ENCODE measurements around the gene CASTOR2. TPM values are rescaled to one million over a fixed set of nuclear protein-coding genes. Genes with fewer than 3 reads are reported as not detected.

The CASTOR2 gene
- total RNA-seq, 1 experiment from 2014 or later: 26.5 TPM

- H4K5ac ChIP-seq (ENCODE audit: insufficient read length, low read depth, low read length): no peak overlapping the region
Observed at GRCh38 chr7:75018570-75019364, 54.3 kb downstream of the CASTOR2 start.

More at GRCh38 chr7:75018570-75019364, 54.3 kb downstream of the CASTOR2 start:
- Histone ChIP-seq H3K4me2 (ENCODE audit: insufficient read depth, insufficient read length, low read length) (no peak overlapping the region), H2AK5ac (ENCODE audit: insufficient read length, low read length) (no peak overlapping the region), H2BK5ac (ENCODE audit: insufficient read length, low read length) (no peak overlapping the region), H3K9me3 (ENCODE audit: control insufficient read depth, low read depth, low read length) (no peaks in the 10 kb centered on the region), H4K8ac (replicated peaks; ENCODE audit: insufficient read length, low read depth, low read length) (no peak overlapping the region), H3K27me3 (ENCODE audit: insufficient read depth, low read length) (no peaks in the 10 kb centered on the region), H3K56ac (ENCODE audit: insufficient read length, low read depth, low read length) (no peak overlapping the region), H3K23ac (ENCODE audit: insufficient read length, low read depth, low read length) (no peak overlapping the region), H3K9ac (ENCODE audit: extremely low read depth, insufficient read length, low read length) (no peak overlapping the region), H2AFZ (ENCODE audit: low read length) (no peak overlapping the region), H2BK12ac (ENCODE audit: insufficient read length, low read depth, low read length) (no peak overlapping the region), H4K91ac (ENCODE audit: insufficient read length, low read depth, low read length) (no peak overlapping the region), H3K27ac (ENCODE audit: insufficient read length, low read depth, low read length) (no peak overlapping the region), H2BK20ac (ENCODE audit: low read depth, low read length, poor library complexity, severe bottlenecking) (no peak overlapping the region), H3K4ac (ENCODE audit: low read depth, low read length) (no peak overlapping the region), H3K14ac (ENCODE audit: insufficient read depth, low read length) (no peak overlapping the region), H3K79me1 (ENCODE audit: insufficient read depth, low read depth, low read length, poor library complexity, severe bottlenecking) (no peaks in the 10 kb centered on the region), H3K4me1 (ENCODE audit: insufficient read depth, low read length) (no peaks in the 10 kb centered on the region), H2BK120ac (ENCODE audit: low read depth, low read length, poor library complexity, severe bottlenecking) (no peak overlapping the region), H2BK15ac (ENCODE audit: low read depth, low read length) (no peak overlapping the region), H4K20me1 (ENCODE audit: control insufficient read depth, insufficient read depth, insufficient read length) (no peaks in the 10 kb centered on the region), H3K23me2 (ENCODE audit: insufficient read length, low read depth, low read length, poor library complexity, severe bottlenecking) (no peaks in the 10 kb centered on the region), H3K18ac (ENCODE audit: insufficient read length, low read depth, low read length) (no peak overlapping the region), H3T11ph (ENCODE audit: low read length) (no peak overlapping the region), H3K79me2 (ENCODE audit: insufficient read depth, low read length) (no peaks in the 10 kb centered on the region)
- Mint-ChIP-seq H3K4me3 (no peak overlapping the region), H3K27me3 (ENCODE audit: low read depth) (no peaks in the 10 kb centered on the region), H3K4me1 (peaks cover 2 to 6% of the 10 kb centered on the region in 2 experiments; a peak in 2 of 4 replicates), H3K9me3 (no peaks in the 10 kb centered on the region), H3K36me3 (ENCODE audit: insufficient read depth in 1 of 3, low read depth in 3 of 3) (peaks cover 10 to 36% (median 34%) of the 10 kb centered on the region in 3 experiments; a peak in 6 of 7 replicates), H3K27ac (no peak overlapping the region)
- no peak for DNase-seq
- no peak for TF ChIP-seq CTCF (conservative IDR thresholded peaks at IDR 0.05)
- no CpG with 5 or more reads among the region's 12 CpGs for WGBS (ENCODE audit: extremely low coverage, insufficient read length, low lambda C conversion rate)

Data from H9 (cell line).